NCI-H187 (cell line): ENCODE data around the gene MPST.
"Not testable (repeated sequence)": the region's sequence is repeated elsewhere in the genome, so short reads cannot be mapped to it uniquely, and the experiment has no call there.

Source experiments
- DNase-seq, 2 experiments: peaks; one replicate each; lab custom pipeline; 2025; lab: John Stamatoyannopoulos, UW

Gene MPST

DNA sequence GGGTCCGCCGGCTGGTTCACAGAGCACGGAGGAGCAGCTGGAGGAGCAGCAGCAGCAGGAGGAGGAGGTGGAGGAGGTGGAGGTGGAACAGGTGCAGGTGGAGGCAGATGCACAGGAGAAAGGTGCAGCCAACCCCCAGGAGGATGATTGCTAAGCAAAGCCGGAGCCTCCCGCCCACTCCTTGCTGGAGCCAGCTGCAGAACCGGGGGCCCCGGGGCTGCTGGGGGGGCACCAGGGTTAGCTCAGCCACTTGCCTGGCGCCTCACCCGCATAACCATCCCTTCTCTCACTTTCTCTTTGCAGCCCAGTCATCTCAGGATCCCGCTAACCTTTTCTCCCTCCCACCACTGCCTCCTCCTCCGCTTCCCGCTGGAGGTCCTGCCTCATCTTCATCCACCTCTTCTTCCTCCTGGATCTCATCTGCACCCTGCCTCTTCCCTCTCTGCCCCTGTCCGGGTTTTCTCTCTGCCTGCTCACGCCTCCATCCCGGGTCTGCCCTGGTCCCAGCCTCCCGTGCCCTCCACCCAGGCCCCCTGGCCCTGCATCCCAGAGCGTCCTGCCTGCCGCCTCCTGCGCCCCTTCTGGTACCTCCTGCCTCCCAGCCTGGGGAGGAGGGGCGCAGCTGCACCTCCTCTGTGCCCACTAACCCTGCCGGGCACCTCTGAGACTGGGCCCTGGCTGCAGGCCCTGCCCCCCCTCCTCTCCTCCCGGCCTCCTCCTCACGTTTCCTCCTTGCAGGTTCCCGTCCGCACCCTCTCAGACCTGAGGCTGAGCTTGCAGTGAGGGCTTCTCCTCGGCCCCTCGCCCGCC, 41.5 kb downstream of the MPST start:
- DNase-seq, result no peak

- no peak for DNase-seq
These were observed 42.3 kb downstream of the MPST start for GRCh38 chr22:37061611-37062375.

GRCh38 chr22:37062376-37062675, 42.8 kb downstream of the MPST start:
- no peak for DNase-seq

GRCh38 chr22:37062702-37063381, 43.3 kb downstream of the MPST start:
- DNase-seq, result no peak

DNA sequence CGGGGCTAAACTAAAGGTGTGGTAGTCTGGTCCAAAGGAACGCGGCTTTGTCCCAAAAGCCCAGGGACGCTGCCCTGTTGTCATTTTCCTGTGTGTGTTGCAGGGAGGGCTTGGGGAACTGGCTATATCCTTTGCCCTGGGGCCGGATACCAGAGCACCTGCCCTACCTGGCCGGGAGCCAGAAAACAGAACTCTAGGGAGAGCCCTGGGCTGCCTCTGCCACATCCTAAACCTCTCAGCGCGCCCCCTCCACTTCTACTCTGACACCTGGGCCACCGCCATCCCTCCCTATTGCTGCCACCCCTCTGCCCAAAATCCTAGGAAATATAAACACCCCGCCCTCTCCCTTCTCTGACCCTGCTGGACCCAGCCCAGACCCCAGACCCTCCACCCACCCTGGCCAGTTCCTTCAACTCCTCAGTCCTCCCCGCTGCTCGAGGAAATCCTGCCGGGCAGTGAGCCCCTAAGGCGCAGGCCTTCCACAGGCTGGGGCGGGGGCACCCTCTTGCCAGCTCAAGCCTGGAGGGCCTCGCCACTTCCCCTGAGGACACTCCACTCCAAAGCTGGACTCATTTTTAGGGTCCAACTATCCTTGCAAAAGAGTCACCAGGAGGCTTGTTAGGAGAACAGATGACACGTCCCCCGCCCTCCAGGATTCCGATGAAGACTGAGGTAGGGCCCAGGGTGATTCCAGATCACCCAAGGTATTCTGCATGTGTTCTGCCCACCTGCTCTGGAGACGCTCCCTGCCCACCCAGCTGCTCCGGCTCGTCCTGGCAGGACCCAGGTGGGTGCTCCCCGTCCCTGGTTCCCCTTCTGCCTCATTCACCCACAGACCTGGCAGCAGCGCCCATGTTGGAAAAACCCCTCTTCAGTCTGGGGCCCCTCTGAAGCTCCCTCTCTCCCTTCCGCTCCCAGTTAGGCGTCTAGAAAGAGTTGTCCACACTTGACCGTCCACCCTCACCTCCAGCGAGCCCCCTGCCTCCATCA, 44.2 kb downstream of the MPST start:
- DNase-seq, result peak in 1 of 2 experiments; percentile 2

GRCh38 chr22:37064553-37064952, 45.0 kb downstream of the MPST start:
- no peak for DNase-seq

GRCh38 chr22:37065180-37065579, 45.6 kb downstream of the MPST start:
- DNase-seq, result no peak

DNA sequence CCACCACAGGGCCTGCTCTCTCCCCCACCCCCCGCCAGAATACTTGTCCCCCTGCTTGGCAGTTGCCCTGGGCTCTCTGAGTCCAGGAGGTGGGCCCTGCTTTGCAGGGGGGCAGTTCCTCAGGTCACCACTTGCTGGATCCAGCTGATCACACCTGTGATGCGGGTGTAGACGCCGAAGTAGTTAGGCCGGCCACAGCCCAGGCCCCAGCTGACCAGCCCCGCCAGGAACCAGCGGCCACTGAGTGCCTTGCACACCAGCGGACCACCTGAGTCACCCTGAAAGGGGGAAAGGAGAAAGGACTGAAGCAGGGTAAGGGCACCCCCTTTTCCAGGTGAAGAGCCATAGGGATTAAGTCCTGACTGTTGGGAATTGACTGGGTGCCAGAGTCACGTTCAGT, 46.4 kb downstream of the MPST start:
- DNase-seq, result no peak

- DNase-seq, result no peak
These were observed 47.9 kb downstream of the MPST start for GRCh38 chr22:37067428-37067827.

DNA sequence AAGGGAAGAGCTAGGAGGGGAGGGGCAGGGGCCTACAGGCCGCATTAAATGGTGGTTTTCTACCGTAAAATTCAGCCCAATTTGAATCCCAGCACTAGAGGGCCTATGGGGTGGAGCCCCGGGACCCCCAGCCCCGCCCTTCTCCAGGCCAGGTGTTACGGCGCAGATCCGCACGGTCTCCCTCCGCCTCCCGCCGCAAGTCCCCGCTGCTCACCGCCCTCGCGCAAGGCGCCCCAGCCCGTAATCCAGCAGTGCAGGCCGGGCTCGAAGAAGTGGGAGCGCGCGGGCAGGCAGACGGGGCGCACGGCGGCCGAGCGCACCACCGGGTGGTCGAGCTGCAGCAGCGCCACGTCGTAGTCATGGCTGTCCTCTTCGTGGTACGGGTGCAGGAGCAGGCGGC, 49.3 kb downstream of the MPST start:
- DNase-seq, result no peak

GRCh38 chr22:37069319-37069718, 49.8 kb downstream of the MPST start:
- no peak for DNase-seq

DNA sequence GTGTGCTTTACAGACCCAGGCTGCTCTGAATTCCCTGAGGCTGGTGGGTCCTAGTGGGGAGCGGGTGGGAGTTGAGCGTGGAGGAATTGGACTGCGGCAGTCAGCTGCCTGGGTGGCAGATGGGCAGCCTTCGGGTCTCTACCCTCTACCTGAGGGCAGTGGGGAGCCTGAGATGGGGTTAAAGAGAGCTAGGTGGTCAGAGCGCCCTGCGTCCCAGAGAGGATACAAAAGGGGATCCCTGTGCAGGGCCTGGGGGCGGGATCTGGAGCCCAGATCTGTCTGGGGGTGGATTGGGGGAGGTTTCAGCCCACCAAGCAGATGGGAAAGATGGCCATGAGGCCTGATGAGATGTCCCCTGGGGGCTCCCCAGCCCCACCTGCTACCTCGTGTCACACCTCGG, 50.2 kb downstream of the MPST start:
- no peak for DNase-seq

- DNase-seq, result no peak
These were observed 50.8 kb downstream of the MPST start for GRCh38 chr22:37070334-37070733.

GRCh38 chr22:37070744-37071143, 51.2 kb downstream of the MPST start:
- no peak for DNase-seq

DNA sequence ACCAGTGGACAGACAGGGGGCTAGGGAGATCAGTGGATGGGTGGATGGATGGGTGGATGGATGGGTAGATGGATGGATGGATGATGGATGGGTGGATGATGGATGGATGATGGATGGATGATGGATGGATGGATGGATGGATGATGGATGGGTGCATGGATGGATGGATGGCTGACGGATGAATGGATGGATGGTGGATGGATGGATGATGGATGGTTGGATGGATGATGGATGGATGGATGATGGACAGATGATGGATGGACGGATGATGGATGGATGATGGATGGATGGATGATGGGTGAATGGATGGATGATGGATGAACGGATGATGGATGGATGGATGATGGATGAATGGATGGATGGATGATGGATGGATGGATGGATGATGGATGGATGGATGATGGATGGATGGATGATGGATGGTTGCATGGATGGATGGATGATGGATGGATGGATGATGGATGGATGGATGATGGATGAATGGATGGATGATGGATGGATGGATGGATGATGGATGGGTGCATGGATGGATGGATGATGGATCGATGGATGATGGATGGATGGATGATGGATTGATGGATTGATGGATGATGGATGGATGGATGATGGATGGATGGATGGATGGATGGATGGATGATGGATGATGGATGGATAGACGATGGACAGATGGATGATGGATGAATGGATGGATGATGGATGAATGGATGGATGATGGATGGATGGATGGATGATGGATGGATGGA, 52.5 kb downstream of the MPST start:
- DNase-seq, result not testable (repeated sequence)

GRCh38 chr22:37072673-37073072, 53.1 kb downstream of the MPST start:
- DNase-seq, result no peak

GRCh38 chr22:37074537-37074936, 55.0 kb downstream of the MPST start:
- no peak for DNase-seq

DNA sequence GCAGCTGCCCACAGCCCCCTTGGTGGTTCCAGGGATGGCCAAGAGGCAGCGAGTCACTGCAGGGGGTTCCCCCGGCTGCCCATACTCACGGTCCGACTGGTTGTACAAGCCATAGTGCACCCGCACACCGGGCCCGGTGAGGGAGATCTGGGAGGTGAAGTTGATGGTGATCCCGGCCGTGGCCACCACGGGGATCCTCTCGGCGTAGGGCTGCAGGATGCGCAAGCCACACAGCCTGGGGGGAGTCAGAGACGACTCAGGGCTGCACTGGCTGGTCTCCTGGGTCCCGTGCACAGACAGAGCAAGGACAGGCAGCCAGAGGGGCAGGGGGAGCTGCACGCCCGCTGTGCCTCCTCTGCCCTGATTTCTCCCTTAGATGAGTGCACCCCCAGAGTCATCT, 55.5 kb downstream of the MPST start:
- no peak for DNase-seq

DNA sequence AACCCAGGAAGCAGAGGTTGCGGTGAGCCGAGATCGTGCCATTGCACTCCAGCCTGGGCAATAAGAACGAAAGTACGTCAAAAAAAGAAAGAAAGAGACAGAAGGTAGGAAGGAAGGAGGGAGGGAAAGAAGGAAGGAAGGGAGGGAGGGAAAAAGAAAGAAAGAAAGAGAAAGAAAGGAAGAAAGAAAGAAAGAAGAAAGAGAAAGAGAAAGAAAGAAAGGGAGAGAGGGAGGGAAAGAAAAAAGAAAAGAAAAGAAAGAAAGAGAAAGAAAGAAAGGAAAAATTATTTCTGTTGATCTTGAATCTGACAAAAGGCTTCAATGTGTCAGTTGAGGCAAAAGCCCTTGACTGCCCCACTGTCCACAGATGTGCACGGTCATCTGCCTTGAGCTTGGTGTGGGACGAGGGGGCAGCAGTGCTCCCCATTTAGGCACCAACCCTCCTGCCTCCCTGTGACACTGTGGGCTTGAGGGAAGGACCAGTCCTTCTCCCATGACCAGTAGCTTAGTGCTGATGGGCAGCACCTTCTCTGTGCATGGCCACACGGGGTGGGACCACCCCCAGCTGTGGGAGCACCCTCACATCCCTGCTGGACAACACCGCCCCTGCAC, 56.4 kb downstream of the MPST start:
- no peak for DNase-seq

DNA sequence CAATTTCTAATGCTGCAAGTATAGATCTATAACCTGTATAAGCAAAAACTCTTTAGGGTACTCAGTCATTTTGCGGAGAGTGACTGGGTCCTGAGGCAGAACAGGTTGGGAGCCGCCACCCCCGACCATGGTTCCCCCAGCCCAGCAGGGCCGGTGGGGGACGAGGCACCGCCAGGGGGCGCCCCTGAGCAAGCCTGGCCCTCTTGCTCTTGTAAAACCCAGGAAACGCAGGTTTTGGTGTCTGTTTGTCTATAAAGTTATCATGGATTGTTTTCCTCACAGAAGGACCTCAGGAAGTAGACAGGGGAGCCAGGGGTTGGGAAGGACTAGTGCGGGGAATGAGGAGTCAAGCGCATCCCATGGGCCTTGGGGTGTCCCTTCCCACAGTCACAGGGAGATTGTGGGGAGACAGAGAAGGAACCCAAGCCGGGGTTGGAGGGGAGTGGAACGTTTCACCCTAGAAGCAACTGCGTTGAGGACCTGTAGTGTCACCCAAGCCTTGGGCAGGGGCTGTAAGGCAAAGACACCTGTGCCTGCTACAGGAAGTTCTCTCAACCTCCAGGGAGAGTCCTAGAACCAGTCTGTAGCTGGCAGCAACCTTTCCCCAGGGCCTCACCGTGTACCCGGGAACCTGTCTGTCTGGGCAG, 58.4 kb downstream of the MPST start:
- peak in 1 of 2 experiments; percentile 4 for DNase-seq
